GM19239 (cell line): ENCODE measurements around the gene TMEM33.
"Not testable (repeated sequence)": the region's sequence is repeated elsewhere in the genome, so short reads cannot be mapped to it uniquely, and the experiment has no call there.

Source experiments
- DNase-seq: peaks from one replicate; pipeline ENCODE4 v3.0.0; 2011; ENCODE audit warnings: low spot score; ENCODE audit not compliant: insufficient read length
- FAIRE-seq: peaks from 2 replicates; lab custom pipeline; 2011; peaks lifted over from hg19 to GRCh38; lab: Jason Lieb, UNC

TMEM33 gene

DNA sequence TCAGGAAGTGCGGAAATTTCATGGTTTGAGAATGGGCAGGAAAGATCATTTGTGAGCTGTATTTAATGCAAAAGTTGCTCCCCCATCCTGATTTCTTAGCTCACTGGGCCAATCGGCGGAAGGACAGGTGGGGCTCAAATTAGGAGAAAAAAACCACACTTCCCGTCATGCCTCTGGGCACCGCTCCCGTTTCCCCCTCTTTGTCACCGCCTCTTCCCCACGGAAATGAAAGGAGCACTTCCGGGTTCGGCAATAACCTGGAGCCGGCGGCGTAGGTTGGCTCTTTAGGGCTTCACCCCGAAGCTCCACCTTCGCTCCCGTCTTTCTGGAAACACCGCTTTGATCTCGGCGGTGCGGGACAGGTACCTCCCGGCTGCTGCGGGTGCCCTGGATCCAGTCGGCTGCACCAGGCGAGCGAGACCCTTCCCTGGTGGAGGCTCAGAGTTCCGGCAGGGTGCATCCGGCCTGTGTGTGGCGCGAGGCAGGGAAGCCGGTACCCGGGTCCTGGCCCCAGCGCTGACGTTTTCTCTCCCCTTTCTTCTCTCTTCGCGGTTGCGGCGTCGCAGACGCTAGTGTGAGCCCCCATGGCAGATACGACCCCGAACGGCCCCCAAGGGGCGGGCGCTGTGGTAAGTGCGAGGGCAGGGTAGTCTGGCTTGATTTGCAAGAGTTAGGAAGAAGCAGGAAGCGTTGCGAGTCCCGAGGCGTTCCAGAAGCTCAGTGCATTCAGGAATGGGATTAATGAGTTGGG lies at the start of gene TMEM33:
Gene TMEM33, plus strand, starts transcription at position 529 of the 751 bp plus-strand sequence. Its CDS starts 56 bp downstream, at position 585.
- peak; percentile 99 for FAIRE-seq
- peak; percentile 67 for DNase-seq

DNA sequence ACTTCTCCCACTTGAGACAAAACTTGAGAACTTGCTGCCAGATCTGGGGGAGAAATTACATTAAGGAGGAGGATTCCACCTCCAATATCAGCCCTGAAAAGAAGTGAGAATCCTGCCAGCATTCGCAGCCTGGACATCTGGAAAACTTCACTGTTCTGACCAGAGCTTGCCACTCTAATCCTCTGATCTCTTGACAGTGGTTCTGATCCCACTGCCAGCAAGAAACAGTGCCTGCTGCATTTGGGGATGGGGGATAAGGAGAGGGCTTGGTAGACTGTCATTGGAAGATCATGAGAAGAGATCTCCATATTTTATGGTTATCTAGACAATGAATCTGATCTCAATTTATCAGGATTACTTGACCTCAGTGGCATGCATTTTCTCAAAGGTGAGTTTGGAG lies 49.8 kb upstream of the TMEM33 start:
- no peak for DNase-seq
- FAIRE-seq, result no peak

- FAIRE-seq, result no peak
- DNase-seq, result no peak
Measured at GRCh38 chr4:41887277-41887676, 48.0 kb upstream of the TMEM33 start.

- peak; percentile 72 for FAIRE-seq
Measured at GRCh38 chr4:41887821-41888686, 47.2 kb upstream of the TMEM33 start.

GRCh38 chr4:41888687-41889074 lies 46.5 kb upstream of the TMEM33 start:
- FAIRE-seq (no peak), DNase-seq (no peak)

More at GRCh38 chr4:41887821-41888686, 47.2 kb upstream of the TMEM33 start:
- DNase-seq, result no peak

DNA sequence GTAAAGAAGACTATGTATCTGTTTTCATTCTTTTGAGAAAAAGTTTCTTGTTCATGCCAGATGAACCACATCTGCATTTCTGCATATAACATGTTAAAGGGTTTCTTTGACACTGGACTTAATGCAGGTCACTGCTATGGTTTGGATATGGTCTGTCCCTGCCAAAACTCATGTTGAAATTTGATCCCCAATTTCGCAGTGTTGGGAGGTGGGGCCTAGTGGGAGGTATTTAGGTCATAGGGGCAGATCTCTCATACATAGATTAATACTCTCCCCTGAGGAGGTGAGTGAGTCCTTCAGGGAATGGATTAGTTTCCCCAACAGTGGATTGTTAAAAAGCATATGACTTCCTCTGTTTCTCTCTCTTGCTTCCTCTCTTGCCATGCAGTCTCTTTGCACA lies 45.9 kb upstream of the TMEM33 start:
- FAIRE-seq (no peak), DNase-seq (no peak)

DNA sequence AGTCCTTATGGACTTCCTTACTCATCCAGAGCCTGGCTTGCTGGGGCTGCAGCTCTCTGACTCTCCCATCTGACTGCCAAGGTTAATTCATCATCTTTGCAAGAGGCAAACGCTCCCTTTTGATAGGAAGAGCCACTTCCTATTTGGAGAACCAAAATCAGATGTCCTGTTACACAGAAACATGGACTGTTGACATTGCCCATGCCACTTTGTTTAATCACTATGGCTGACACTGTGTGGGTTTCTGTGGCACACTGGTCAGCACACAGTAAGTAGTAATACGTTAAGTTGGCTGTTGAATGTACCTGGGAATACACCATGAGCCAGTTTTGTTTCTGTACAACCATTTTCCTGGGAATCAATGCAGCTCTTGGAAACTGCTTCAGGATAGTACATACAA lies 45.1 kb upstream of the TMEM33 start:
- FAIRE-seq (no peak), DNase-seq (no peak)

DNA sequence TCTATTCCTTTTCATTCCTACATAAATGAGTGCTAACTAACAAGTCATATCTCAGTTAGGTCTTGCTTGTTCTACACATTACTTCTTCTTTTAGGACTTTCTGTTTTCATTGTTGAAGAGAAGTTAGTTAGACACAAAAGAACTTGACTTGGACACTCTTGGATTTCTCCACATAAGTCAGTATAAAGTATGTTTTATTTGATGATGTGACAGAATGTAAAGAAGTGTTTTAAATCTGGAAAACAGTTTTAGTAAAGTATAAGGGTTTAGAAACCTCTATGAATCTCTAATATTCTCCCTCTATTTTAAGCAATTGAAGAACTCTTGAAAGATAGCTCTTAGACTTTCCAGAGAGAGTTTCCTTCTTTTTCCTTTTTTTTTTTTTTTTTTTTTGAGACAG lies 38.6 kb upstream of the TMEM33 start:
- DNase-seq (no peak), FAIRE-seq (no peak)

GRCh38 chr4:41897698-41898097 lies 37.5 kb upstream of the TMEM33 start:
- FAIRE-seq, result no peak

DNA sequence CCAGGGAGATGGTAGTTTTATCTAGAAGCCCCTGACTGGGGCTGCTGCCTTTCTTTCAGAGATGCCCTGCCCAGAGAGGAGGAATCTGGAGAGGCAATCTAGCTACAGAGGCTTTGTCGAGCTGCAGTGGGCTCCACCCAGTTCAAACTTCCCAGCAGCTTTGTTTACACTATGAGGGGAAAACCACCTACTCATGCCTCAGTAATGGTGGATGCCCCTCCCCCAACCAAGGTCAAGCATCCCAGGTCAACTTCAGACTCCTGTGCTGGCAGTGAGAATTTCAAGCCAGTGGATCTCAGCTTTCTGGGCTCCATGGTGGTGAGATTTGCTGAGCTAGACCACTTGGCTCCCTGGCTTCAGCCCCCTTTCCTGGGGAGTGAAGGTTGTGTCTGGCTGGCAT lies 26.1 kb upstream of the TMEM33 start:
- DNase-seq, FAIRE-seq: not testable (repeated sequence)

More at GRCh38 chr4:41897698-41898097, 37.5 kb upstream of the TMEM33 start:
- no peak for DNase-seq

- FAIRE-seq (no peak), DNase-seq (no peak)
Measured at GRCh38 chr4:41912546-41912945, 22.7 kb upstream of the TMEM33 start.

DNA sequence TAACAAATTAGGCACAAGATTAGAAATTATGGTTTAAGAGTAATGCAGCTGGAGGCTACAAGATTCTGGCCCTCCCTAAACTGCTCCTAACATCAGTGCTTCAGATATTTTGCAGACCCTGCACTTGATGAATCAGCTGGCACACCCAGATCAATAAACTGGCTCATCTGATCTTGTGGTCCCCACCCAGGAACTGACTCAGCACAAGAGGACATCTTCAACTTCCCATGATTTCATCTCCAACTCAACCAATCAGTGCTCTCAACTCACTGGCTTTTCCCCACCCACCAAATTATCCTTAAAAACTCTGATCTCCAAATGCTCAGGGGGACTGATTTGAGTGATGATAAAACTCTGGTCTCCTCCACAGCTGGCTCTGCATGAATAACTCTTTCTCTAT lies 21.7 kb upstream of the TMEM33 start:
- DNase-seq (no peak), FAIRE-seq (no peak)

- FAIRE-seq (no peak), DNase-seq (no peak)
Measured at GRCh38 chr4:41918278-41918677, 17.0 kb upstream of the TMEM33 start.

GRCh38 chr4:41920416-41920815 lies 14.8 kb upstream of the TMEM33 start:
- FAIRE-seq, DNase-seq: not testable (repeated sequence)

- FAIRE-seq (no peak), DNase-seq (no peak)
Measured at GRCh38 chr4:41921476-41921875, 13.8 kb upstream of the TMEM33 start.

DNA sequence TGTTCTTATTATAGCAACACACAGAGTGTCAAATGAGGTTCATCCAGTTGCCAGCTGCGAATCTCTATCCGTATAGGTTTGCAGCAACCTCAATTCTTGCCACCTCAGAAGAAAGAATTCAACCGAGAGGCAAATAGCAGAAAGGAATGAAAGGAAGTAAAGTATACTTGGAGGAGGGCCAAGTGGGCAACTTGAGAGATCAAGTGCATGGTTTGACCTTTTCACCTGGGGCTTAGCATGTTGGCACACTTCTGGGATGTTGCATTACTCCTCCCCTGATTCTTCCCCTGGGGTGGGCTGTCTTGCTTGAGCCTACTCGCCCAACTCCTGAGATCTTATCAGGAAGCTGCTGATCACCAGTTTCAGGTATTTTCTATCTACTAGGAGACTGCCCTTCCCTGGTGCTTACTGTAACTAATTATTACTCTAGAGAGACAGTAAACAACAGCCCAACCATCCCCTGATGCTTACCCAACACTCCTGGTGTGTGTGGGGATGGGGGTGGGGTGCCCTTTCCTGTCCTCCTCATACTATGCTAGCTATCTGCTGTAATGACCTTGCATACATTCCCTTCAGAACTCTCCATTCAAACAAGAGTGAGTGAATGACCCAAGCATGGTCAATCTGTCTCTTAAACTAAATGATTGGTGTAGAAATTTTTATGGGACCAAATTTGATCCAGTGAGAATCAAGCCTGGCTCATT lies 7.3 kb upstream of the TMEM33 start:
- no peak for DNase-seq
- FAIRE-seq, result no peak

DNA sequence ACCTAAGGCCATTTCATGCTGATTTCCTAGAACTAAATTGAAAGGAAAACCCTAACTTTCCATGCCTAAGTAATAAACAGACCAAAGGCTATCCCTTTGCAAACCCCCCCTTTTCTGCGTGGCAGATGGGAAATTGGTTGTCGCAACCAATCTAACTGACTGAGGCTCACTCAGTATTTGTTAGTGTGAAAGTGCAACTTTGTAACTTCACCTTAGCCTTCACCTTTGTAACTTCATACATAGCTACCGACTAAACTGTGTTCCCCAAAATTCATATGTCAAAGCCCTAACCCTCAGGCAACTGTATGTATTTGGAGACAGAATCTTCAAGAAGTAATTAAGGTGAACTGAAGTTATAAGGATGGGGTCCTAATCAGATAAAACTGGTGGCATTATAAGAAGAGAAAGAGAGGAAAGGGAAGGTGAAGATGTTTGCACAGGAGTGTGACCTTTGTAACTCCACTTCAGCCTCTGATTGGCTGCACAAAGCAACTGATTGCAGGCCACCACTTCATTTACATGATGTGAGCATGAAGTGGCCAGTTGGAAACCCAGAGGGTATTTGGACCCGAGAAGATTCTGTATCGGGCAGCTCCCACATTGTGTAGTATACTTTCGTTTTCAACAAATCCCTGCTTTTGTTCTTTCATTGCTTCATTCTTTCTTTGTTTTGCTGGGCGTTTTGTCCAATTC lies 4.9 kb upstream of the TMEM33 start:
- no peak for DNase-seq
- FAIRE-seq, result no peak

- no peak for FAIRE-seq
Measured at GRCh38 chr4:41932988-41933387, 2.2 kb upstream of the TMEM33 start.

GRCh38 chr4:41933997-41934503 lies 1.2 kb upstream of the TMEM33 start:
- DNase-seq (no peak), FAIRE-seq (no peak)

More at GRCh38 chr4:41932988-41933387, 2.2 kb upstream of the TMEM33 start:
- DNase-seq, result no peak

DNA sequence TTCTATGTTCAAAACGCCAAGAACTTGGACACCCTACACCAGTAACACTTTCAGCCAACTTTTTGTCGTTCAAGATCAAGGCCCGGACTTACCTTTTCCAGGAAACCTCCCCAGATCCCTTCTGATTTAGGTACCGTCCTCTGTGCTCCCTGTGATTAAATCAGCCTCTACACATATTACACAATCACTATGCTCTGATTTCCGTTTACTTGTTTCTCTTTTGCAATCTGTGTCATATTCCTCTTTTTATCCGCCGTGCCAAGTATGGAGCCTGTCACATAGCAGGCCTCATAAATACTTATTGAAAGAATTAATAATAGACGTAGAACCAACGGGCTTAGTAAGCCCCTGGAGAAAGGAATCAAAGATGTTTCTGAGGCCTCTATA lies 722 bp upstream of the TMEM33 start:
- FAIRE-seq (no peak), DNase-seq (no peak)
